Measurements from ENCODE around the gene FNDC3B. TPM values are rescaled to one million over a fixed set of nuclear protein-coding genes. Genes with fewer than 3 reads are reported as not detected.

FNDC3B gene
- total RNA-seq, 2 experiments from 2014 or later: 10.6 to 12.0 TPM

- Mint-ChIP-seq H3K36me3 (ENCODE audit: low read depth) (no peaks in the 10 kb centered on the region), H3K4me1 (ENCODE audit: low read depth) (no peaks in the 10 kb centered on the region), H3K27me3 (no peaks in the 10 kb centered on the region), H3K27ac (no peak overlapping the region), H3K4me3 (no peak overlapping the region), H3K9me3 (no peaks in the 10 kb centered on the region)
- POLR2A ChIA-PET: no interaction called here
- intact Hi-C loops (cut with micrococcal nuclease): no loop called here
- ATAC-seq (no peak), DNase-seq (no peak)
- no peak for TF ChIP-seq CTCF (IDR thresholded peaks at IDR 0.05)
- CTCF ChIA-PET: no interaction called here
These were observed 236.7 kb downstream of the FNDC3B start for GRCh38 chr3:172276103-172276502.

GRCh38 chr3:172277151-172277652 is 237.8 kb downstream of the FNDC3B start:
- H3K9me3 Mint-ChIP-seq: no peaks in the 10 kb centered on the region
- POLR2A ChIA-PET: no interaction called here
- H3K4me1 Mint-ChIP-seq (ENCODE audit: low read depth): no peaks in the 10 kb centered on the region
- no peak overlapping the region for H3K4me3 Mint-ChIP-seq
- ATAC-seq (no peak), DNase-seq (no peak)
- H3K27me3 Mint-ChIP-seq: no peaks in the 10 kb centered on the region
- H3K36me3 Mint-ChIP-seq (ENCODE audit: low read depth): no peaks in the 10 kb centered on the region
- intact Hi-C loops (cut with micrococcal nuclease): no loop called here
- H3K27ac Mint-ChIP-seq: no peak overlapping the region
- no peak for TF ChIP-seq CTCF (IDR thresholded peaks at IDR 0.05)
- CTCF ChIA-PET: interaction anchor here (0.6 to 1.6 kb wide), 2 partner anchors 10 to 120 kb away, joined by 3 to 4 read pairs; no protein-coding TSS in a partner anchor

- no peak for ATAC-seq
- CTCF ChIA-PET: no interaction called here
- no peak for DNase-seq
- H3K4me1 Mint-ChIP-seq (ENCODE audit: low read depth): no peaks in the 10 kb centered on the region
- no peaks in the 10 kb centered on the region for H3K9me3 Mint-ChIP-seq
- intact Hi-C loops (cut with micrococcal nuclease): no loop called here
- H3K36me3 Mint-ChIP-seq (ENCODE audit: low read depth): no peaks in the 10 kb centered on the region
- no peak overlapping the region for H3K27ac Mint-ChIP-seq
- no peaks in the 10 kb centered on the region for H3K27me3 Mint-ChIP-seq
- TF ChIP-seq CTCF (IDR thresholded peaks at IDR 0.05): no peak
- no peak overlapping the region for H3K4me3 Mint-ChIP-seq
- POLR2A ChIA-PET: no interaction called here
These were observed 239.8 kb downstream of the FNDC3B start for GRCh38 chr3:172279191-172279640.

- H3K9me3 Mint-ChIP-seq: no peaks in the 10 kb centered on the region
- ChIA-PET POLR2A (no interaction called here), CTCF (interaction anchor here (1.4 kb wide), 2 partner anchors 52 to 244 kb away, joined by 5 read pairs; no protein-coding TSS in a partner anchor)
- intact Hi-C loops (cut with micrococcal nuclease): no loop called here
- no peak for TF ChIP-seq CTCF (IDR thresholded peaks at IDR 0.05)
- no peak overlapping the region for H3K4me3 Mint-ChIP-seq
- no peaks in the 10 kb centered on the region for H3K4me1 Mint-ChIP-seq (ENCODE audit: low read depth)
- DNase-seq (no peak), ATAC-seq (no peak)
- H3K36me3 Mint-ChIP-seq (ENCODE audit: low read depth): no peaks in the 10 kb centered on the region
- no peaks in the 10 kb centered on the region for H3K27me3 Mint-ChIP-seq
- no peak overlapping the region for H3K27ac Mint-ChIP-seq
These were observed 240.6 kb downstream of the FNDC3B start for GRCh38 chr3:172279974-172280373.

GRCh38 chr3:172280406-172281051 is 241.2 kb downstream of the FNDC3B start:
- no peak overlapping the region for H3K27ac Mint-ChIP-seq
- no peak for DNase-seq
- no peaks in the 10 kb centered on the region for H3K4me1 Mint-ChIP-seq (ENCODE audit: low read depth)
- TF ChIP-seq CTCF (IDR thresholded peaks at IDR 0.05): no peak
- H3K36me3 Mint-ChIP-seq (ENCODE audit: low read depth): no peaks in the 10 kb centered on the region
- intact Hi-C loops (cut with micrococcal nuclease): no loop called here
- no peaks in the 10 kb centered on the region for H3K9me3 Mint-ChIP-seq
- CTCF ChIA-PET: interaction anchor here (1.4 kb wide), 2 partner anchors 52 to 245 kb away, joined by 5 read pairs; no protein-coding TSS in a partner anchor
- POLR2A ChIA-PET: no interaction called here
- no peaks in the 10 kb centered on the region for H3K27me3 Mint-ChIP-seq
- no peak overlapping the region for H3K4me3 Mint-ChIP-seq
- no peak for ATAC-seq

All from activated CD8-positive, alpha-beta T cell treated with anti-CD3 and anti-CD28 coated beads for 36 hours (primary cell).